GM18520 (cell line): Measurements from ENCODE around the gene QKI.
"Not testable (repeated sequence)": the region's sequence is repeated elsewhere in the genome, so short reads cannot be mapped to it uniquely, and the experiment has no call there.

ENCODE experiments used
- ATAC-seq: cut with Tn5 transposase; IDR thresholded peaks from one replicate; pipeline ENCODE4 v1.9.1; 2021; ENCODE audit not compliant: unreplicated experiment

Gene QKI

DNA sequence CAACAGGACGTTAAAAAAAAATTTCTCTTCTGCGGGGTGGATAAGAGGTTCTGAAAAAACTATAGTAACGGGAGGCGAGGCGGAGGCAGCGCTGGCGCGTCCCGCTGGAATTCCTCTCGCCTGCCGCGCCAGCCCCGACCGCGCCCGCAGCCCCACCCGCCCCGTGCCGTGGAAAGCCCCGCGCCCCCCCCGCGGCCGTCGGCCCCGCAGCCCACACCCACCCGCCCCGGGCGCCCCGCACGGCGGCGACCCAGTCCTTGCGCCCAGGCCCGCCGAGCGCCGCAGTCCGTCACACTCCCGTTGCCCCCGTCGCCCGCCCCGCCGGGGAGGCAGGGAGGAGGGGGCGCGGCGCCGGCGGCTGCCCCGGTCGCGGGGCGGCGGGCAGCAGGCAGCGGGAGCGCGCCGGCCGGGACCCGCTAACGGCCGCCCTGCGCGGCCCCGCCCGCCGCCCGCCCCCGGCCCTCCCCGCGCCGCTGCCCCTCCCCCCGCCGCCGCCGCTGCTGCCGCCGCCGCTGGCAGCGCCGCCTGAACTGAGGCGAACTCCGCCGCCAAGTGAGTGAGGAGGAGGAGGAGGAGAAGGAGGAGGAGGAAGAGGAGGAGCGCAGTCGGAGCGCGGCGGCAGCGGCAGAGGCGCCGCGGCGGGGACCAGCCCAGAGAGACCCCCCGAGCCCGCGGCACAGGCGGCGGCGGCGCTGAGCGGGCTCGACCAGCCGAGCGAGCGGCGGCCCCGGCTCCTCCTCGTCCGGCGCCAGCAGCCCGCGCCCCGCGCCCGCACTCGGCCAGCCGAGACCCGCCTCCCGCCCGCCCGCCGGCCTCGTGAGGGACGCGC lies at the start of gene QKI:
Gene QKI (plus strand): TSS at position 602 of the 829 bp plus-strand sequence. CDS start 476 bp downstream, outside the sequence.
- peak; percentile 31 for ATAC-seq

DNA sequence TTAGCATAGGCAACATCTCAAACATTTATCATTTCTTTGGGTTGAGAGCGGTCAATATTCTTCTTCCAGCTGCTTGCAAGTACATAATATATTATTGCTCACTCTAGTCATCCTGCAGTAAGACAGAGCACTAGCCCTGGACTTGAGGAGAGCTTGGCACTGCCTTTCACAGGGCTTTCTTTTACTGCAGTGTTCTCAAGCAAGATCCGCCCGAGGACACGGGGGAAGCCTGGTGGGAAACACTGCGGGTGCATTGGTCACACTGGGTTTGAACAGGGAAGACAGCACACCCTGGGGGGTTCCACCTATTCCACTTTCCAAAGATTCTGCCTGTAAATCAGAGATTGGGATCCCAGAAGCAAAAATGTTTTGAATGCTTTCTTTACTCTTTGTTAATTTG lies 48.2 kb upstream of the QKI start:
- ATAC-seq: no peak

DNA sequence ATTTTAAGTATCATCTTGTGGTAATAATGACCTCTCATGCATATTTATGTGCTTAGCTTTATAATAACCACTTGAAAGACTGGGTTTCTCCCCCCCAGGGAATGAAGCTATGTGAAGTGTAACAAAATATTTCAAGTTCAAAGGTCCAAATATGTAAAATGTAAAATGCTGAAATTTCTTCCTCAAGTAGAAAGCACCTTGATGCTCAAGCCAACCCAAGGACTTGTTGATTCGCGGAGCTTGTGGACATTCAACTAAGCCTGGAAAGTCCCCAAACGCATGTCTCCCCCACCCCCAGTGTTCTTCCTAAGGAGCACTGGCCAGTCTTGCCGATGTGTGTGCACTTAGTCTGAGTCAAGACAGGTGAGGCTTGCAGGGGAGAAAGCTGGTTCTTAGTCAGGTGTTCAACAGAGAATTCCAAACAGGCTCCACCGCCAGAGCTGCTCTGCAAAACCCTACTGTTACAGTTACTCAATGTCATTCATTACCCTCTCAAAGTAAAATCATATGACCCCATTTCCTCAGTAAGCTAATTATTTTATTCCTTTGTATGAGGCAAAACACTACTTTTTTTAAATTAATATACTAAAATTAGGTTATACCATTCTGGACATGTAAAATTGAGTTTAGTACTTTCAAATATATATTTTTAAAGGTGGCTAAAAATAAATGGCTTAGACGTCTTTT lies 46.9 kb upstream of the QKI start:
- no peak for ATAC-seq

DNA sequence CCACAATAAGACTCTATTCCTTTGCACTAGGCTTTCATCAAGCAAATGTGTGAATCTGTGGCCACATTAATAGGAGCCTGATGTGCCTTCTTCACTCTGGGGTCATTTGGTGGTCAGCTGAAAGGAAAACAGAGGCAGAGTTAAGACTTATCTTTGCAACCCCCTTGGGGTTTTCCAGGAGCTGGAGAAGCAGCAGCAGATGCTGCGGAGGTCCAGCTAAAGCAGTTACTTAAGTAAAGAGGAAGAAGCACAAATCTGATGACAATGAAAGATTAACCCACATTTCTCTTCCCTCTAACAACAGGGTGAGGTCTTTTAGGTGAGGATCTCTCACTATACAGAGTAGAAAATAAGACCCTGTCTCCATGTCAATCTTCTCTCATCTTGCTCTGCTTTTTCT lies 45.4 kb upstream of the QKI start:
- no peak for ATAC-seq

DNA sequence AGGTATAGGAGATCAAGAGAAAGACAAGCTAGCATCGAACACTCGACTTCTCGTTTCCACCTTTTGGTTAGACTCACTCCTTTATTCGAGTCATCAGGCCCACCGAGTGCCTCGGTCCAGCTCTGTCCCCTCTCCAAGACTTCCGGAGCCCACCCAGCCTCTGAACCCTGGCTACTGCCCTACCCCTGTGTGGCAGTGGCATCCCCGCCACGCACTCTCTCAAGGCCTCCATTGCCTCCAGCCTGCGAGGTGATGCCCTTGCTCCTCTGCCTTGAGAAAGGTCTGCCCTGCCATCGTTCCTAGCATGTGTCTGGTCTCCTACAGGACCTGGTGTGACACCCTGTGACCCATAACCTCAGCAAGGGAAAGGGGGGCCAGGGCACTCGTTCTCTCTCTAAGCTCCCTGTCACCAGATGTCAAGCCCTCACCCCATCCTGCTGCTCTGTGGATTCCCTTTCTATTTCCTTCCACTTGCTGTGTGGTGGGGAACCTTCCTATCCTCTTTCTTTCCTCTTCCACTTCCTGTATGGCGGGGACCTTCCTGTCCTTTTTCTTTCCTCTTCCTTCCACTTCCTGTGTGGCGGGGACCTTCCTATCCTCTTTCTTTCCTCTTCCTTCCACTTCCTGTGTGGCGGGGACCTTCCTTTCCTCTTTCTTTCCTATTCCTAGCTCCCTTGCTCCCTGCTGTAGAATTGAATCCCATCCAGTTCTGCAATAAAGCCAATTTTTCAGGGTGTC lies 44.7 kb upstream of the QKI start:
- no peak for ATAC-seq

DNA sequence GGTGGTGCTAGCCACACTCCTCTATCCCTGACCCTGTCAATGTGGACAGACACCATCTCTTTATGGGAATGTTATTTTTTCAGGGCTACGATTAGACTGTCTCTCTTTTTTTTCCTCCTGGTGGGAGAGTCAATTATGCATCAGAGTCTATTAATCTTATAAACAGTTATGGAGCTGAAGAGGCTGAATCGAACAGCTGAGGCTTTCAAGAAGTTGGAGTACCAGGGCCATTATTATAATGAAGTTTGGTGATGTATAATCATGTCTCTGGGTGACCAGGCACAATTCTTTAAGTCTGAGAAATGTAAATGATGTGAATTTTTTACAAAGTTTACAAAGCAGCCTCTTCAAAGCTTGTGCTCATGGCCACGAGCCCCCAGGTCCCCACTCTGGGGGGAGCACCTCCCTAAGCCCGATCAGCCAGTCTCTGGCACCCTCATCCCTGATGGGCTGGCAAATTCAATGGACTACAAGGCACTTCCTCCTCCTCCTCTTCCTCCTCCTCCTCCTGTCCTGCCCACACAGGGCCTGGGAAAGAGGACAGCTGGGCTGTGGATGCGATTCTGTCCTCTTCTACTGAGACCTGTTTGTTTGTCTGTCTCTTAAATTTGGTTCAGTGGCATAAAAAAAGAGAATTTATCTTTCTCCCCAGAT lies 43.9 kb upstream of the QKI start:
- ATAC-seq: no peak

DNA sequence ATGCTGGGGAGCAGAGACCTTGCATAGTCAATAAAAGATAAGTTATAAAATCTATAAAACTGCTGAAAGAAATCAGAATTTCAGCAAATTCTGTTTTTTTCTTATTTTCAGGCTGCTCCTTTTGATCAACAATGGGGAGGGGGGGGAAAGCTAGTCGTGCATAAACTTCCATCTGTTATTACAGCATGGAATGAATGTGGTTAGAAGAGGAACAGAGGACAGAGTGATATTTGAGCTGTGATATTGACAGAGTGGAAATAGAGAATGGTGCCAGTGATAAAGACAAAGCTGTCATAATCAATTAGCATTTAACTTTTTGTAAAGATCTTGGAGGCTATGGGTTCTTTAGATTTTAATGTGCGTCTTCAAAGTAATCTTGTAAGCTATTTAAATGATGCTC lies 43.4 kb upstream of the QKI start:
- ATAC-seq: no peak

DNA sequence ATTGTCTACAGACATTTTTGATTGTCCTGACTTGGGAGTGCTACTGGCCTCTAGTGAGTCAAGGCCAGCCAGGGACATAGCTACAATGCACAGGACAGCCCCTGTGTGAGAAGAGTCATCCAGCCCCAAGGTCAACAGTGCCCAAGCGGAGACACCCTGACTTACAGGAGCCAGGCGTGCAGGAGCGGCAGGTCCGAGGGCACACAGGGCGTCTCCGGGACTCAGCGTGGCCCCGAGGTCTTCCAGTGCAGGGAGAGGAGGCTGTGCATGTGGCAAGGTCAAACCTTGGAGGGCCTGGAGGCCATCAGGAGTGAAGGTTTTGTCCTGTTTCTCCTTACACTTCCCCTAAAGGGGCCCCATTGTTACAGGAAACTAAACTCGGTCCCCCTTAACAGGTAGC lies 41.3 kb upstream of the QKI start:
- no peak for ATAC-seq

DNA sequence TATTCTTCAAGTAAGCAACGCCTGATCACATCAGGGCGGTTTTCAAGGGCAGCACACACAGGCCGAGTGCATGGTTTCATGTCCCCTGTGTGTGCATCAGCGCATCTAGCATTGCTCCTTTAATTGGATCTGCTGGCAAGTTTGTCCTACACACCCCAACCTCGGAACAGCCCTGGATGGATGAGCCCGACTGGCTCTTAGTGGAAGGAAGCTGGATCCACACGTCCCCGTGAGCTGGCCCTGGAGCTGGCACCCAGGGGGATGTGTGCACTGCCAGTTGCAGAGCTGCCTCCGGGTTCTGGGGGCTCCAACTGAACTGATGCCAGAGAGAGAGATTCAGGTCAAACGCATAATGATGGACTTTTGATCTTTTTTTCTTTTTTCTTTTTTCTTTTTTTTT lies 39.2 kb upstream of the QKI start:
- no peak for ATAC-seq

DNA sequence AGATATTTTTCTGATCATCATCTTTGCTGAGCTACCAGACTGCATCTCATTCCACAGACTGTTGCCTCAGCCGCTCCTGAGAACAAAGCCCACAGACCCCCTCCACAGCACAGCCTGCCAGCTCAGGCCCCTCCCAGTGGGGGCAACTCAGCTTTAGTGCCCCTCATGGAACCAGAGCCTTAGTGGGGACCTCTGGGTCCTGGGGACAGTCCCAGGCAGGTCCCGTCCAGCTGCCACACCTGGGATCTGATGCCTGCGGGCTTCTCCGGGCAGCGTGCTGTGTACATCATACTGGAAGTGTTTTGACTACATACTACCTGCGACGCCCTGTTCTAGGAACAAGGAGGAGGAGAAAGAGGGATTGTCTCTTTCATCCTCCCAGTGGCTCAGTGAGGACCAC lies 38.3 kb upstream of the QKI start:
- ATAC-seq: no peak

DNA sequence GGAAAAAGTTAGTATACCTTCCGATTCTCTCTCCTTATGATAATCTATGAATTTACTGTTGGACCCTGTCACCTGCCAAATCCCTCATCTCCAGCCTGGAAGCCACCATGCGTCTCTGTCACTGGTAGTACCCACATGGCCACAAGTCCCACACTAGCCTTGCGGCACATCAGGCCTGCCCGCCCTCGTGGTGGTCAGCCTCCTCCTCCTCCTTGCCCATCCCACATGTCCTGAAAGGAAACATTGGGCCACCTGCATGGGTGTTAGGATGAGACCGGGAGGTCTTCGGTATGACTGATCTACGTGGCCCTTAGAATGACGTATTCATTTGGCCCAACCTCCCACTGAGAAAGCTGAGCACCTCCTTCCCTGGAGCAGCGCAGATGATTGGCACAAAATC lies 37.0 kb upstream of the QKI start:
- no peak for ATAC-seq

DNA sequence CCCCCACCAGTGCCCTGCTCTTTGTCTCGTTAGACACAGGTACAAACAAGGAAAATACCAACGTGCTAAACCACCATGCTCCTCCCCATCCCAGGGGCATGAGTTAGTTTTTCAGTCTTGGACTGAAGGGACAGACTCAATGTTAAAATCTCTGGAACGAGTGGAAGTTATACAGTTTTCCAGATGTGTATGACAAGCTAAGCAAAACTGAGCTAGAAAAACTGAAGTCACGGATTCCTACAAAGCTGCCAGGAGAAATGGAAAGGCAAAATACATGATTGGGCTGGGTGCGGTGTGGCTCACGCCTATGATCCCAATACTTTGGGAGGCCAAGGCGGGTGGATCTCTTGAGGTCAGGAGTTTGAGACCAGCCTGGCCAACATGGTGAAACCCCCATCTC lies 34.3 kb upstream of the QKI start:
- ATAC-seq: no peak

DNA sequence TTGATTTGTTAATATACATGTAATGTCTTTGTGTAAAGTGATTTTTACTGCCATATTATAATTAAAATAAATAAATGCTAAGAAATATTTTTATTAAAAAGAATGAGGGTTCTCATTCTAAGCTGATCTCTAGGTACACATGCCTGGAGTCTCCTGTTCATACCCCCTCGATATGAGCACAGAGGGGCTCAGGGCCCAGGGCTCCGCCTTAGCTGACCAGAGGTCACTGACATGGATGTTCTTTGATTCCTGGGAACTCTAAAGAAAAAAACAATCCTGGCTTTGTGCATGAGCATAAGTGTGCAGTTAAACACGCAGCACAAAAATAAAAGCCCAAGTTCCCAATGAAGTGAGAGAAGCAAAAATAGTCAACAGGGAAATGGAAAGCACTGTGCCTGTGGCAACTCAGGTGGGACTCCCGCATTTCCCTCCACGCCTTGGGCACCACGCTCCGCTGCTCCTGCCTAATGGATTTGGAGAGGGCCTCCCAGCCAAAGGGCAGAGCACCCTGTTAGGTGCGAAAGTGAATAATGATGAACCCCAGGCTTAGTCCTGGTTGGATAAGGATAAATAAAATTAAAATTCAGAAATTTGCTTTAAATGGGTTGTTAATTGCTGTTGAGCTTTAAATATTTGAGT lies 33.3 kb upstream of the QKI start:
- ATAC-seq: no peak

DNA sequence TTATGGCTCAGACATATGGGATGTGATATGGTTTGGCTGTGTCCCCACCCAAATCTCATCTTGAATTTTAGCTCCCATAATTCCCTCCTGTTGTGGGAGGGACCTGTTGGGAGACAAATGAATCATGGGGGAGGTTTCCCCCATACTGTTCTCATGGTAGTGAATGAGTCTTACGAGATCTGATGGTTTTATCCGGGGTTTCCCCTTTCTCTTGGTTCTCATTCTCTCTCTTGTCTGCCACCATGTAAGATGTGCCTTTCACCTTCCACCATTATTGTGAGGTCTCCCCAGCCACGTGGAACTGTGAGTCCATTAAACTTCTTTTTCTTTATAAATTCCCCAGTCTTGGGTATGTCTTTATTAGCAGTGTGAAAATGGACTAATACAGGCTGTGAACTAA lies 31.1 kb upstream of the QKI start:
- not testable (repeated sequence) for ATAC-seq

DNA sequence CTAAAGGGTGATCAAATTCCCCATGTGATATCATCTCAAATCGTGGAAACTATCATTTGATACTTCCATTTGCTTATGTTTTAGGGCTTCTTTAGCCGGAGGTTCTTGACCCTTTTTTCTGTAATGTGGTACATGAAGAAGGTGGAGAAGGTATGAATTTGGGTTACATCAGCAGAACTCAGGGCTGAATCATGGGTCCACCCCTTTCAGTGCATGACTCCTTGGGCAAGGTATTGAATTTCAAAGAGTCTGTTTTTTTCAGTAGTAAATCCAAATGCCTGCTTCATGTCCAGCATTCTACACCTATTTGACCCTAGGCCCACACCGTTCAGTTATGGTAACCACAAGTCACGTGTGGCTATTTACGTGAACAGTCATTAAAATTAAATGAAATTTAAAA lies 30.6 kb upstream of the QKI start:
- ATAC-seq: no peak

DNA sequence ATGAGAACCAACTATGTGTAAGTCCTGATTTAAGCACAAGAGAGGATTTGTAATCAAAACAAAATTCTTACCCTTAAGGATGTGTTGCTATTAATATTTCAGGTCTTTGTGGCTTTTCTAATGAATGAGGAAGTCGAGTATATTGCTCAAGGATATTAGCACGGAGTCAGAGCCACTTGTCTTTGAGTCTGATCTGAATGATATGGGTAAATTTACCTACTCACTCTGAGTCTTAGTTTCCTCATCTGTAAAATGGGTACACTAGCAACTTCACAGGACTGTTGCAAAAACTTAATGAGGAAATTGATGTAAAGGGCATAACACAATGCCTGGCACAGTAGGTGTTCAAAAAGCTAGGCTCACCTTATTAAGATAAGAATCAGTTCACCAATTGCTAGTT lies 30.0 kb upstream of the QKI start:
- no peak for ATAC-seq

DNA sequence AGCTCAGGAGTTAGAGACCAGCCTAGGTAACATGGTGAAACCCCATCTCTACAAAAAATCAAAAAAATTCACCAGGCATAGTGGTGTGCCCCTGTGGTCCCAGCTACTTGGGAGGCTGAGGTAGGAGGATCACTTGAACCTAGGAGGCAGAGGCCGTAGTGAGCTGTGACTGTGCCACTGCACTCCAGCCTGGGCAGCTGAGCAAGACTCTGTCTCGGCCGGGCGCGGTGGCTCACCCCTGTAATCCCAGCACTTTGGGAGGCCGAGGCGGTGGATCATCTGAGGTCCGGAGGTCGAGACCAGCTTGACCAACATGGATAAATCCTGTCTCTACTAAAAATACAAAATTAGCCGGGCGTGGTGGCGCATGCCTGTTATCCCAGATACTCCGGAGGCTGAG lies 29.0 kb upstream of the QKI start:
- ATAC-seq: not testable (repeated sequence)

DNA sequence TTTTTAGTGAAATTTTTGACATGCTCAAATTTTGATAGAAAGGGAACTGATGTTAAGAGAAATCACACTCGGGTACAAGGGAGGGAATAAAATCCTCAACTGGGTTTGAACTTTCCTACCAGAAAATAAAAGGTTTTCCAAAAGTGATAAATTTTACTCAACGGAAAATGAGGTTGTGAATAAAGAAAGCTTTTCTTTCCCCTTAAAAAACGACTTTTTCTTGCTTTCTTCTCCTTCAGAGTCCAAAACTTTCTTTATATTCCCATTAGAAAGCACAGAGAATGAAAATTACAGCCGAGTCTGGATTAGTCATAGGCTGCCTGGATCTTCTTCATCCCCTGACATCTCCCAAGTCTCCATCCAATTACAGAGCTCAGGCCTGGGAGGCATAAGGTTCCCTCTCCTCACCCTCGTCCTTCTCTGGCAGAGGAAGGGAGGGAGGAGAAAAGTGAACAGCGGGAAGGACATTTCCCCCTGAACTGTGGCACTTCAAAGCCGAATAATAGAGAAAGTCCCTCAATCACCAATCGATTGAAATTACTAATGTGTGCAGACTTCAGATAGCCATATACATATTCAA lies 28.1 kb upstream of the QKI start:
- ATAC-seq: no peak

DNA sequence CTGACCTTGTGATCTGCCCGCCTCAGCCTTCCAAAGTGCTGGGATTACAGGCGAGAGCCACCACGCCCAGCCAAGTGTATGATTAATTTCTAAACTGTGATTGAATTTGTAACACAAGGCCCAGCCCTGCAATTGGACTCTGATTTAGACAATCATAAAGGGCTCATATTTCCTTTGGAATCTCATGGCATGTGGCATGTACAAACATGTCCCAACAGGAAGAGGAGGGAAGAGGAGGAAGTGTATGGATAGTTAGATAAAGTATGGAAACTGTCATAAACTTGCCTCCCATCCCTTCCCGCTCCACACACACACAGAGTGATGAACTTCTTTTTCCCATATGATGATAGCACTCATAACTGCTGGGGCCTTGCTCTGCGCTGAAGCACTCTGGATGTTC lies 27.2 kb upstream of the QKI start:
- no peak for ATAC-seq

DNA sequence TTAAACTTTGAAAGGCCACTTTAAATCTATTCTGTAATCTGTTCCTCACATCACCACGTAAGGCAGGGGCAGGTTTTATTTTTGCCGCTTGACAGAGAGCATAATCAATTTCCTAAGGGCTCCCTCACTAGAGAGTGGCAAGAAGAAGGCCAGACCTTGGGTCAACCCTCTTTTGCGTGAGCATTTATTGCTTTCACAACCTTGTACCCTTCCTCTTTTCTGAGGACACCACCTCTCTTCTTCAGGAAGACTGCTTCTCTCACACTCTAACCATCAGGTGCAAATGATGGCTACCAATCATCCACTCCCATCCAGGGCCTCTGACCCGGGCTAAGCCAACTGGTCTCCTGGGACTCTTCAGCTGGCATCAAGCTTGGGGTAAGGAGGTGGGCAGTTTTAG lies 25.2 kb upstream of the QKI start:
- no peak for ATAC-seq

DNA sequence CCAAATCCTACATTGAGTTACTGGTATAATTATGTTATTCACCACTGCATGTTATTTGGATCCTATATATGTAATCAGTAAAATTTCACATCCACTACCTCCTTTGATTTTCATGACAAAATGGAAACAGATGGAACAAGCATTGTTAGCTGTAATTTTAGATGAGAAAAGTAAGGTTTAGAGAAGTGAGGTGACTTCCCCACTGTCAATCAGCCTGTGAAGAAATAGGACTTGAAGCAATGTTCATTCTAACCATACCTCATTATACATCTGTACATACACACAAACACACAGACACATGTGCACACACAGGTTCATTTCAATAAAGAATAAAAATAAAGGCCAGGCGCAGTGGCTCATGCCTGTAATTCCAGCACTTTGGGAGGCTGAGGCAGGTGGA lies 23.7 kb upstream of the QKI start:
- ATAC-seq: no peak
